Effector CD4-positive, alpha-beta T cell (primary cell): Measurements from ENCODE around the gene OCIAD2.
"Not testable (repeated sequence)": the region's sequence is repeated elsewhere in the genome, so short reads cannot be mapped to it uniquely, and the experiment has no call there.

Experiments used
- DNase-seq: peaks from one replicate; pipeline ENCODE4 v3.0.0-alpha.2; 2020

OCIAD2 gene

GRCh38 chr4:48905363-48906015 is 1.1 kb downstream of the OCIAD2 start:
- no peak for DNase-seq

DNA sequence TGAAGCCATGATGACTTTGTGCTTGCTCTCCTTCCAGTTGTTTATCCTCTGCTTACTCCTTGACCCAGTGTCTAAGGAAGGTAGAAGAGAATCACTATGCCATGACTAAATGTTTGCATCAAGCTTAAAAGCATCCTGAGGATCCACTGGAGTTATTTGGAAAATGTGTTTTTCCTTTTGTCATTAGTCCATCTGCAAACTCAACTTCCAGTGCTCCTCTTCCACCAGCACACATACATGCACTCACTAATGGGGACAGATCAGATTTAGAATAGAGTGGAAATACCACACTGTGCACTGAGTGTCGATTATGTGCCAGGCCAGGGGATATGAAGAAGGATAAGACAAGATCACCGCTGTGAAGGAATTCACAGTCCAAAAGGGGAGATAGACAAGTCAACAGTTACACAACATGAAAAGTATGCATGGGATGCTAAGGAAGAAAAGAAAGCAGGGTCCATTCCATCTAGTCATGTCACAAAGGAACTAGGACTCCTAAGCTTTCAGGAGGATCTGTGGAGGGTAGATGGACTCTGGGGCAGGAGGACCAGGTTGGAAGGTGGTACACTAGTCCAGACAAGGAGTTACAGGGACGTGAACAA is 1.9 kb downstream of the OCIAD2 start:
- DNase-seq: no peak

DNA sequence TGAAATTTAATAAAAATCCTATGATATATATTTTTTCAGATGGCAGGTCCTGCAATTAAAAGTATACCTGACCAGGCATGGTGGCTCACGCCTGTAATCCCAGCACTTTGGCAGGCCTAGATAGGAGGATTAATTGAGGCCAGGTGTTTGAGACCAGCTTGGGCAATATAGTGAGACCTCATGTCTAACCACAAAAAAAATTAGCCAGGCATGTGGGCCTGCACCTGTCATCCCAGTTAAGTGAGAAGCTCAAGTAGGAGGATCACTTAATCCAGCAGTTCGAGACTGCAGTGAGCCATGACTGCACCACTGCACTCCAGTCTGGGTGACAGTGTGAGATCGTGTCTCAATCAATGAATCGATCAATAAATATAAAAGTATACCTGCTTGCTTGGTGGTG is 2.5 kb downstream of the OCIAD2 start:
- DNase-seq: no peak

DNA sequence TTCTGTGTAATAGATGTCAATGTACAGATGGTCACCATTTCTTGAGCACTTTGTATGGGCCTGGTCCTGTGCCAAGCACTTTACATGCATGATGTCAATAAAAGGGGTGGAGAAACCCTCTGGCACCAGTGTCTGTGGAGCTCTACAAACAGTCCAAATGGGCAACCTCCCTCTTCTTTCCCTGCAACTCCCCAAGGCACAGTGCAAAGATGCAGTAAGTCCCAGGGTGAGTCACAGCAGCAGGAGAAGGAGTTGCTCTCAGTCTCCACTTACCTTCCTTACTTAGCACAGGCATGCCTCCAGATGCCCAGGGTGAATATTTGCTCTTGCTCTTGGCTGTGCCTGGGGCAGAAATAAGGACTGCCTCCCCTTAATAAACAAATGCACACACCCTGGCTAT is 4.3 kb downstream of the OCIAD2 start:
- no peak for DNase-seq

- DNase-seq: no peak
Measured at GRCh38 chr4:48901196-48901595, 5.4 kb downstream of the OCIAD2 start.

- no peak for DNase-seq
Measured at GRCh38 chr4:48899950-48900349, 6.6 kb downstream of the OCIAD2 start.

DNA sequence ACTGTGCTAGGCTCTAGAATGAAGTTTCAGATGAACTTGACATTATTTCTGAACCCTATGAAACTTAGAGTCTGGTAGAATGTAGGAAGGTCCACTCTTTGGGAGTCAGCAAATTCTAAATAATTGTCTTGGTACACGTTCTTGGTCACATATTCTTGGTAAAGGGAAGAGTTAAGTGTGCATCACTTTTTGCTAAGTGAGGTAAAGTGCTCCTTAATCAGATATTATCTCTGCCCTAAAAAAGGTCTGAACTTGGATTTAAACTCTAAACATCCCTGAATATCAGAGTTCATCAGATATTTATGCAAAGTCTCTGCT is 7.2 kb downstream of the OCIAD2 start:
- DNase-seq: no peak

GRCh38 chr4:48898733-48899431 is 7.7 kb downstream of the OCIAD2 start:
- DNase-seq: no peak

DNA sequence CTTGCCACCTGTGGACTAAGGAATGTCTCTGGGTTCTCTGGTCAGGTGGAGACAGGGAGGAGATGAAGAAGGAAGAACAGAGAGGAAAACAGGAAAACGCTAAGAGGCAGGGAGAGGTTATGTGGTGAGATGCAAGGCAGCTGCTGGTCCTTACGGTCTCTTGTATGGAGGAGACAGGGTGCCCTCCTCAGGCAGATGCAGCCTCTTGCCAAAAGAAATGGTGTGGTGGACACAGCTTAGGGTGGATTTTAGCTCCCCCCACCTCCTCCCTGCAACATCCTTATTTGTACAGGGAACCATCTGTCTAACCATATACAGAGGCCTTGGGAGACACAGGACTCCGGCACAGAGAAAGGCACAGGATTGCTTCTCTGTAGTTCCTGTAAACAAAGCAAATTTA is 9.7 kb downstream of the OCIAD2 start:
- no peak for DNase-seq

GRCh38 chr4:48891028-48891619 is 15.4 kb downstream of the OCIAD2 start:
- DNase-seq: no peak

DNA sequence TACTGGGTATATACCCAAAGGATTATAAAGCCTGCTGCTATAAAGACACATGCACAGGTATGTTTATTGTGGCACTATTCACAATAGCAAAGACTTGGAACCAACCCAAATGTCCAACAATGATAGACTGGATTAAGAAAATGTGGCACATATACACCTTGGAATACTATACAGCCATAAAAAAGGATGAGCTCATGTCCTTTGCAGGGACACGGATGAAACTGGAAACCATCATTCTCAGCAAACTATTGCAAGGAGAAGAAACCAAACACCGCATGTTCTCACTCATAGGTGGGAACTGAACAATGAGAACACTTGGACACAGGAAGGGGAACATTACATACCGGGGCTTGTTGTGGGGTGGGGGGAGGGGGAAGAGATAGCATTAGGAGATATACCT is 16.8 kb downstream of the OCIAD2 start:
- DNase-seq: not testable (repeated sequence)

GRCh38 chr4:48881646-48882045 is 24.9 kb downstream of the OCIAD2 start:
- not testable (repeated sequence) for DNase-seq

DNA sequence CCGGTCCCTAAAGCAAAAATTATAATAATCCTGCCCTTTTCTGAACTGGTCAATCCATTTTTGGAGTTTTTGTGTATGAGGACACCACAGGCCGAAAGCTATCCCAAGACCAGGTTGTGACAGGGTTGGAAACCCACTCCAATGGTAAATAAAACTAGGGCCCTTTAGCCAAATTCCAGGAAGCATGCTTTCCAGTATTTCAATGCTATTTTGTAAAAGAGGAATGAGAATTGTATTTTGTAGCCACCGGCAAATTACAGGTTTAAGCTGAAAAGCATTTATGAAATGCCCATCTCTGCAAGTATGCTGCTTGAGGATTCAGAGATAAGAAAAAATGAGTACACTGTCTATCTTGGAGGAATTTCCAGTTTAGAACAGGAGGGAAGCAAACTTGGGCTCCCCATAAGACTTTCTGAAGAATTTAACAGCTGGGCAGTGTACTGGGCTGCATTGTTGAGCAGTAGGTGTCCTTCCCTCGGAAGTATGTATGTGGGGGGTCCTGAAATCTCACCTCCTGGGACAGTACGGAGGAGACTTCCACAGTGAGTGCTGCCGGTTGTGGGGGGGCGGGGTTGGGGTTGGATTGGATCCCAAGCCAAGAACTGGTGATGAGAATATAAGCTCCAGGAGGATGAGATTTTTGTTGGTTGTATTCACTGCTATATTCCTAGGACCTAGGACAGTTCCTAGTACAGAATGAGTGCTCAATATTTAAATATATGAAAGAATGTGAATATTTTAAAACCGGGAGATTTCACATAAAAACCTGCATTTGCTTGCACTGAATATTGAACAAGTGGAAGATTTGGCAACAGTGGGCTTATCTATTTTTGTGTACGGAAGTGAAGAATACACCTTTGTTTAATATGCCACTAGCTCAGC is 26.8 kb downstream of the OCIAD2 start:
- DNase-seq: no peak

DNA sequence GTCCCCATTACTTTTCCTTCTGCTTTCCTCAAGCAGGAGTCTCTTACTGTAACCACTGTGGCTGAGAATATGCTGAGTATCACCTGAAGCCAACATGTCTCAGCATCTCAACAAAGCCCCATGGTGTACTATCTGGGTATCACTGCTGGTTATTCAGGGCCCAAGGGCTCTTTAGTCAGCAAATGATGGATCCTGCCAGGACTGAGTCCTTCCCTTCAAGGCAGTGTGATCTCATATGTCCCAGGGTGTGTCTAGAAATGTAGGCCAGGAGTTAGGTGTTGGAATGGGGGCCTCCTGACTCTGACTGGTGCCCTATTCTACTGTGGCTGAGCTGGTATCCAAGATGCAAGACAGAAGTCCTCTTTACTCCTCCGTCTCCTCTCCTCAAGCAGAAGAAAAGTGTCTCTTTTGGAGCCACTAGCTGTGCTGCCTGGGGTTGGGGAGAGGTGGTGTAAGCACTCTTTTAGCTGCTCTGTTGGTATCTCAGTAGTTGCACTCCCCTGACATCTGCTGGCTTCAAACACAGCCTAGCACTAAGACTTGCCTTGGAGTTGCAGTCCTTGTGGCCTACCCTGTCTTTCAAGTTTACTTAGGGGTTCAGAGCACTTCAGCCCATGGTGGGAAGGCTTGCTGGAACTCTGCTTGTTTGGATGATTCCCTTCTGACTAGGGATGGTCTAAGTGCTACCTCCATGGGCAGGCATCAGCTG is 28.6 kb downstream of the OCIAD2 start:
- no peak for DNase-seq

- not testable (repeated sequence) for DNase-seq
Measured at GRCh38 chr4:48864696-48865095, 41.9 kb downstream of the OCIAD2 start.

GRCh38 chr4:48863728-48864127 is 42.8 kb downstream of the OCIAD2 start:
- no peak for DNase-seq

DNA sequence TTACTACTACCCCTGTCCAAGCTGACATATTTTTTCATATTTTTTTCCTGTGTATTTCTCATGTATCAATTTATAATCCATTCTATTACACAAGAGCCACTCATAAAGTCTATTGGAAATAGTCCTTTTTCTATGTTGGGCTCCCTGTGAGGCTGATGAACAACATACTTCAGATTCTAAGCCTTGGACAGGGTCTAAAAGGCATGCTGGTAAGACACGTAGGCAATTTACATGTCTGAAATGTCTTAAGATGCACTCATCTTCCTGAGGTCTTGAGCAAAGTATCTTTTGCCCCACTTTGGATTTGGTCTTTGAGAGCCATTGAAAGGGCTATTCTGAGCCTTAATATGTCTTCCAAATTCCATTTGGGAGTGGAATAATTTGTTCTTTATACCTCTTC is 43.9 kb downstream of the OCIAD2 start:
- DNase-seq: no peak

DNA sequence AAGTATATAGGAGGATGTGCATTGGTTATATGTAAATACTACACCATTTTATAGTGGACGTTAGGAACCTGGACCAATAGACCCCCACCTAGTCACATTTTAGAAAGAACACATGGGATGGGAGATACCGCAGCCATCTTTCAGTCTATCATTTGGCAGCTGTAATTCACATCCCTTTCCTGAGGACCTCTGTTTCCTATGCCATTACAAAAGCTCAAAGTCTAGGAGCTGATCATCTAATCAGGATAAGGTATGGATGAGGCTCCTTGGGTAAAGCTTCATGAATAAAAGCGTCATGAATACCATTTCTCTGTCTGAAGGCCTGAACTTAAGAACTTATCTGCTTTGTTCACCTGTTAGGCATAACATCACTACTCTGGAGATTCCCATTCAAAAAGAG is 44.5 kb downstream of the OCIAD2 start:
- DNase-seq: no peak

DNA sequence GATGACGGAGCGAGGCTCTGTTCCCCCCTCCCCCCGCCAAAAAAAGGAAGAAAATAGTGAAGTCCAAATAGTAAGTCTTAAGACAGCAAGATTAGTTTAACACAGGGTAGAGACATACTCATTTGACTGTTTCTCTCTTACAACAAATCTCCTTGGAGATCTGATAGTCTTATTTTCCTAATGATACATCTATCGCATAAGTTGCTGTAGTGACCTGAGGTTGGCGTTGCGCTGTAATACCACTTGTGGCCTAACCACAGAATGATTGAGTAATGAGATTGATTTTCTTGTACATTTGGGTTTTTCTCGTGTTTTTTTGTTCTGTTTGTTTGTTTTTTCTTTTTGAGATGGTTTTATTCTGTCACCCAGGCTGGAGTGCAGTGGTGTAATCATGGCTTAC is 48.4 kb downstream of the OCIAD2 start:
- DNase-seq: no peak

GRCh38 chr4:48854982-48855381 is 51.6 kb downstream of the OCIAD2 start:
- DNase-seq: no peak

GRCh38 chr4:48854395-48854683 is 52.2 kb downstream of the OCIAD2 start:
- DNase-seq: no peak

- DNase-seq: no peak
Measured at GRCh38 chr4:48853604-48854394, 52.8 kb downstream of the OCIAD2 start.
